Small intestine (tissue), 7 donors: ENCODE data around the gene PPP6R2. TPM values are rescaled to one million over a fixed set of nuclear protein-coding genes. Genes with fewer than 3 reads are reported as not detected.

ENCODE experiments used
- DNase-seq, 2 donors: peaks; one replicate each; pipeline versions ENCODE4 v3.0.0 to v3.0.0-alpha.2; 2013
- FAIRE-seq: peaks from 2 replicates; lab custom pipeline; 2012; peaks lifted over from hg19 to GRCh38; lab: Jason Lieb, UNC
- H3K27ac ChIP-seq, 3 donors: one replicate each; pipeline ENCODE4 v1.5.1; 2013; ENCODE audit warnings: low read length in 2 of 3, mild to moderate bottlenecking in 2 of 3, control low read depth in 1 of 3, inconsistent platforms in 1 of 3, low read depth in 1 of 3, moderate library complexity in 1 of 3
- H3K27me3 ChIP-seq, 3 donors: one replicate each; pipeline ENCODE4 v1.6.1; 2013; ENCODE audit warnings: low read length in 3 of 3, inconsistent platforms in 1 of 3; ENCODE audit not compliant: control insufficient read depth in 3 of 3, insufficient read depth in 3 of 3
- H3K36me3 ChIP-seq, 3 donors: one replicate each; pipeline ENCODE4 v1.6.1; 2013; ENCODE audit warnings: low read length in 3 of 3, inconsistent platforms in 1 of 3, low read depth in 1 of 3, mild to moderate bottlenecking in 1 of 3, moderate library complexity in 1 of 3; ENCODE audit not compliant: control insufficient read depth in 3 of 3, insufficient read depth in 2 of 3
- H3K4me1 ChIP-seq, 3 donors: one replicate each; pipeline ENCODE4 v1.6.1; 2013; ENCODE audit warnings: low read length in 2 of 3, inconsistent platforms in 1 of 3, low read depth in 1 of 3, mild to moderate bottlenecking in 1 of 3, moderate library complexity in 1 of 3; ENCODE audit not compliant: control insufficient read depth in 3 of 3, insufficient read depth in 2 of 3
- H3K4me3 ChIP-seq, 3 donors: one replicate each; pipeline ENCODE4 v1.5.1; 2013; ENCODE audit warnings: low read length in 3 of 3, control low read depth in 1 of 3, inconsistent platforms in 1 of 3, low read depth in 1 of 3, mild to moderate bottlenecking in 1 of 3, moderate library complexity in 1 of 3
- H3K9me3 ChIP-seq, 2 donors: one replicate each; pipeline ENCODE4 v1.6.1; 2013; ENCODE audit warnings: low read depth in 1 of 2, low read length in 1 of 2; ENCODE audit not compliant: control insufficient read depth in 2 of 2, insufficient read depth in 1 of 2
- WGBS, 3 donors: extraction: QIAGEN DNeasy Blood & Tissue Kit; methylation state at CpG; one replicate each; pipeline ENCODE4 v1.1.7; 2013; 5-methylcytosine and 5-hydroxymethylcytosine counted together
- polyA plus RNA-seq, 4 donors: library from polyadenylated mRNA; stranded (reverse) in 3 of 4; unstranded in 1 of 4; fragments of 200-250 nt in 3 of 4; fragments of 120-200 nt in 1 of 4; gene quantifications; one replicate each; pipeline versions ENCODE4 v1.2.1 to v1.2.3, GENCODE V29; 2013
- donor health status: healthy with polysubstance abuse.
- donor health status: control.
- donor health status: control.
- donor health status: Bipolar disorder and iron deficiency.
- donor health status: healthy.

The PPP6R2 gene
- polyA plus RNA-seq, 4 donors = 28.6 to 41.2 (median 38.8) TPM

GRCh38 chr22:50481440-50482106 is 138.4 kb downstream of the PPP6R2 start, which contains the start of gene ADM2:
Gene ADM2 (plus strand): TSS chr22:50481543. CDS start chr22:50481848, 305 bp downstream.
- DNase-seq (peak; percentile 43 to 76), FAIRE-seq (no peak)
- peak within 1 kb of the TSS; percentile 61 to 81 (median 63) for H3K4me3 ChIP-seq
- H3K27me3 ChIP-seq = peaks cover 0 to 37% (median 2%) of the 10 kb centered on the region in 3 donors
- H3K27ac ChIP-seq = peak within 1 kb of the TSS; percentile 54 to 70 (median 67)
- peaks cover 0 to 20% (median 0%) of the 10 kb centered on the region in 3 donors for H3K36me3 ChIP-seq
- no peaks in the 10 kb centered on the region for H3K9me3 ChIP-seq
- peaks cover 0 to 32% (median 3%) of the 10 kb centered on the region in 3 donors for H3K4me1 ChIP-seq
- 3 to 6% (median 5%) methylated on average over 26 to 70 of the region's 70 CpGs for WGBS, 3 donors

DNA sequence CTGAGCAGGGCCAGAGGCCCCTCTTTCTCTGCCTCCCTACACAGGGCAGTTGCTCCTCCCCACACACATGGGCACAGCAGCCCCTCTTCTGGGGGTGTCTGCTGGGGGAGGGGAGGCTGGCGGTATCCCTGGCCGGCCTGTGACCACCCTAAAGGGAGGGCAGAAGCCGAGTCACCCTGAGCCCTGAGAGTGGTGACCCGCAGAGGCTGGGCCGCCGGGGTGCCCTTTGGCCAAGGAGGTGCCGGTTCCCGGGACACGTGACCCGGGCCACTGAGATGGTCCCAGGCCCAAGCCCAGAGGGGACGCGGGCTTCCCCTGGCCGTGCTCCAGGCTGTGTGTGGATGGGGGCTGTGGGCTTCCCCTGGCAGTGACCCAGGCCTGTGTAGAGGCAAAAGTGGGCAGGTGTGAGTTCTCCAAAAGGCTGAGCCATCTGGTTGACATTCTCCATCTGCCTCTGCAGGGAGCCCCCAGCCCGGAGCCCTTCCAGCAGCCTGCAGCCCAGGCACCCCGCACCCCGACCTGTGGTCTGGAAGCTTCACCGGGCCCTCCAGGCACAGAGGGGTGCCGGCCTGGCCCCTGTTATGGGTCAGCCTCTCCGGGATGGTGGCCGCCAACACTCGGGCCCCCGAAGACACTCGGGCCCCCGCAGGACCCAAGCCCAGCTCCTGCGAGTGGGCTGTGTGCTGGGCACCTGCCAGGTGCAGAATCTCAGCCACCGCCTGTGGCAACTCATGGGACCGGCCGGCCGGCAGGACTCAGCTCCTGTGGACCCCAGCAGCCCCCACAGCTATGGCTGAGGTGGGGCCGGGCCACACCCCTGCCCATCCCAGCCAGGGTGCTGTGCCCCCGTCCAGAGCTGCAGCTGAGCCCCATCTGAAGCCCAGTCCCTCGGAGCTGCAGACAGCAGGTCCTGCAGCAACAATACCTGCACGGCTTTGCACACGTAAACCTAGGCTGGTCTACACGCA is 139.3 kb downstream of the PPP6R2 start:
- WGBS, 3 donors = 58 to 63% (median 59%) methylated on average over 32 to 35 of the region's 35 CpGs
- H3K4me1 ChIP-seq = peaks cover 0 to 32% (median 3%) of the 10 kb centered on the region in 3 donors
- peak; percentile 39 to 40 for DNase-seq
- no peak for FAIRE-seq
- H3K4me3 ChIP-seq = peak overlapping the region; percentile 61 to 81 (median 63)
- peaks cover 0 to 34% (median 2%) of the 10 kb centered on the region in 3 donors for H3K27me3 ChIP-seq
- peaks cover 0 to 20% (median 0%) of the 10 kb centered on the region in 3 donors for H3K36me3 ChIP-seq
- peak overlapping the region; percentile 54 to 70 (median 67) for H3K27ac ChIP-seq
- no peaks in the 10 kb centered on the region for H3K9me3 ChIP-seq

DNA sequence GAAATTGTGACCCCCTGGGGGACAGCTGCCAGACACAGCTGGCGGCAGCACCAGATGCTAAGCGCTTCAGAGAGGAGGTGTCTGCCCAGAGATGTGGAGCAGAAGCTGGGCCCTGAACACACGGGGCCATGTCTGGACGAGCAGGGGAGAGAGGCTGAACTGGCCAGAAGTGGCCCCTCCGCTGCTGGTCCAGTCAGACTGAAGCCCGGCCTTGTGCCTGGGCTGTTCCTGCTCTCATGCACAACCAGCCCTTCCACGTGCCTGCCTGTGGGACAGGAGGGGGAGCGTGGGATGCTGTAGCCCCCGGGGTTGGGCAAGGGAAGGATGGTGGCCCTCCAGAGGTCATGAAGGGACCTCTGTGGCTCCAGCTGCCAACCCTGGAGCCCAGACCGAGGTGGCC is 140.0 kb downstream of the PPP6R2 start:
- peak overlapping the region in 1 of 3 donors; percentile 61 for H3K4me3 ChIP-seq
- FAIRE-seq = no peak

DNA sequence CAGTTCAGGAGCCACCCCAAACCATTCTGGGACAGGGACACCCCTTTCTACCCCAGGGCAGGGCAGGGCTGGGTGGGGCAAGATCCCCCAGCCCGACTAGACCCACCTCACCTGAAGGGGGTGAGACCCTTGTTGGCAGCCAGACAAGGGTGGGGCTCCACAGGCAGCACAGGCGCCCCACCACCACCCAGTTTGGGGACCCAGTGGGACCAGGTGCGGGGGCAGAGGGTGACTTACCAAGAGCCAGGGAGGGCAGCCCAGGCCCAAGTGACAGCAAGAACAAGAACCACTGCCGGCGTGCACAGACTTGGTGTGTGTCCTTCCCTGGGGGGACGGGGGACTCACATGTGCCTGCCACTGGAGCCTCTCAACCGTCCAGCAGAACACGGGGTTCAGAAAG is 140.4 kb downstream of the PPP6R2 start:
- H3K4me3 ChIP-seq = peak overlapping the region in 1 of 3 donors; percentile 61
- no peak for FAIRE-seq

More for the DNA sequence above, 140.0 kb downstream of the PPP6R2 start:
- WGBS, 3 donors = 70 to 84% (median 81%) methylated on average over 10 of the region's 10 CpGs
- Histone ChIP-seq H3K27ac (peak overlapping the region in 1 of 3 donors; percentile 82), H3K9me3 (no peaks in the 10 kb centered on the region), H3K27me3 (peaks cover 0 to 32% (median 2%) of the 10 kb centered on the region in 3 donors), H3K36me3 (peaks cover 0 to 20% (median 0%) of the 10 kb centered on the region in 3 donors), H3K4me1 (peaks cover 0 to 32% (median 3%) of the 10 kb centered on the region in 3 donors)
- DNase-seq = no peak

GRCh38 chr22:50483977-50484853 is 141.1 kb downstream of the PPP6R2 start:
- H3K27ac ChIP-seq = peak overlapping the region; percentile 2 to 82 (median 77)

More for the DNA sequence above, 140.4 kb downstream of the PPP6R2 start:
- Histone ChIP-seq H3K27ac (peak overlapping the region in 2 of 3 donors; percentile 77 to 82), H3K27me3 (peaks cover 0 to 31% (median 2%) of the 10 kb centered on the region in 3 donors), H3K36me3 (peaks cover 0 to 20% (median 0%) of the 10 kb centered on the region in 3 donors), H3K9me3 (no peaks in the 10 kb centered on the region), H3K4me1 (peaks cover 0 to 32% (median 3%) of the 10 kb centered on the region in 3 donors)
- no peak for DNase-seq
- WGBS, 3 donors = 63 to 87% (median 75%) methylated on average over 6 to 8 of the region's 8 CpGs

GRCh38 chr22:50485221-50486131 is 142.3 kb downstream of the PPP6R2 start:
- peaks cover 0 to 32% (median 3%) of the 10 kb centered on the region in 3 donors for H3K4me1 ChIP-seq
- DNase-seq (peak; percentile 29 to 78), FAIRE-seq (no peak)
- 24 to 55% (median 35%) methylated on average over 28 to 29 of the region's 29 CpGs for WGBS, 3 donors
- H3K27me3 ChIP-seq = peaks cover 0 to 14% (median 2%) of the 10 kb centered on the region in 3 donors
- H3K9me3 ChIP-seq = no peaks in the 10 kb centered on the region
- H3K4me3 ChIP-seq = no peak overlapping the region
- peaks cover 0 to 20% (median 0%) of the 10 kb centered on the region in 3 donors for H3K36me3 ChIP-seq
- peak overlapping the region in 1 of 3 donors; percentile 61 for H3K27ac ChIP-seq

More at GRCh38 chr22:50483977-50484853, 141.1 kb downstream of the PPP6R2 start:
- H3K9me3 ChIP-seq = no peaks in the 10 kb centered on the region
- no peak for FAIRE-seq
- 28 to 69% (median 34%) methylated on average over 27 to 31 of the region's 31 CpGs for WGBS, 3 donors
- peaks cover 0 to 32% (median 3%) of the 10 kb centered on the region in 3 donors for H3K4me1 ChIP-seq
- H3K27me3 ChIP-seq = peaks cover 0 to 26% (median 2%) of the 10 kb centered on the region in 3 donors
- DNase-seq = peak; percentile 87 to 92
- H3K36me3 ChIP-seq = peaks cover 0 to 20% (median 0%) of the 10 kb centered on the region in 3 donors
- peak overlapping the region in 1 of 3 donors; percentile 61 for H3K4me3 ChIP-seq
